GM23248 (cell line): ENCODE measurements around the gene SLC9A9. TPM values are rescaled to one million over a fixed set of nuclear protein-coding genes. Genes with fewer than 3 reads are reported as not detected.
"Not testable (repeated sequence)": the region's sequence is repeated elsewhere in the genome, so short reads cannot be mapped to it uniquely, and the experiment has no call there.

ENCODE experiments used
- DNase-seq: peaks from one replicate; pipeline ENCODE4 v3.0.0-alpha.2; 2015
- H2AFZ ChIP-seq: fragments of 200-600 bp; sonication (generic); 2 replicates; pipeline ENCODE4 v1.6.1; 2016; ENCODE audit warnings: antibody characterized with exemption
- H3F3A ChIP-seq: fragments of 200-600 bp; sonication (generic); 2 replicates; pipeline ENCODE4 v1.6.1; 2016; ENCODE audit warnings: mild to moderate bottlenecking, antibody characterized with exemption, mixed run types; ENCODE audit not compliant: insufficient read depth
- H3K27ac ChIP-seq: fragments of 200-600 bp; sonication (generic); 2 replicates; pipeline ENCODE4 v1.5.1; 2016; ENCODE audit warnings: mild to moderate bottlenecking
- H3K27me3 ChIP-seq: fragments of 200-600 bp; sonication (generic); replicated peaks from 2 replicates; pipeline ENCODE4 v1.6.1; 2016; ENCODE audit warnings: mild to moderate bottlenecking; ENCODE audit not compliant: insufficient read depth
- H3K36me3 ChIP-seq: fragments of 200-600 bp; sonication (generic); 2 replicates; pipeline ENCODE4 v1.6.1; 2016; ENCODE audit warnings: low read depth, mild to moderate bottlenecking
- H3K4me1 ChIP-seq: fragments of 200-600 bp; sonication (generic); 2 replicates; pipeline ENCODE4 v1.6.1; 2016; ENCODE audit warnings: mild to moderate bottlenecking; ENCODE audit not compliant: insufficient read depth
- H3K4me2 ChIP-seq: fragments of 200-600 bp; sonication (generic); one replicate; pipeline ENCODE4 v1.6.1; 2016; ENCODE audit warnings: mild to moderate bottlenecking; ENCODE audit not compliant: unreplicated experiment
- H3K4me3 ChIP-seq: fragments of 200-600 bp; sonication (generic); 2 replicates; pipeline ENCODE4 v1.5.1; 2016; ENCODE audit warnings: mild to moderate bottlenecking
- H3K79me2 ChIP-seq: fragments of 200-600 bp; sonication (generic); 2 replicates; pipeline ENCODE4 v1.6.1; 2016; ENCODE audit warnings: mild to moderate bottlenecking; ENCODE audit not compliant: insufficient read depth
- H3K9ac ChIP-seq: fragments of 200-600 bp; sonication (generic); 2 replicates; pipeline ENCODE4 v1.6.1; 2016; ENCODE audit warnings: mild to moderate bottlenecking
- H3K9me2 ChIP-seq: fragments of 200-600 bp; sonication (generic); 2 replicates; pipeline ENCODE4 v1.6.1; 2016; ENCODE audit warnings: mixed run types, mild to moderate bottlenecking, moderate library complexity; ENCODE audit not compliant: insufficient read depth
- H3K9me3 ChIP-seq: fragments of 200-600 bp; sonication (generic); one replicate; pipeline ENCODE4 v1.6.1; 2017; ENCODE audit warnings: low read depth
- H4K20me1 ChIP-seq: fragments of 200-600 bp; sonication (generic); 2 replicates; pipeline ENCODE4 v1.6.0; 2016; ENCODE audit not compliant: insufficient read depth
- EZH2 ChIP-seq: fragments of 200-600 bp; sonication (generic); IDR thresholded peaks from 2 replicates; pipeline ENCODE4 v1.6.1; 2018; ENCODE audit warnings: antibody characterized with exemption, mild to moderate bottlenecking; ENCODE audit not compliant: insufficient read depth, poor library complexity, severe bottlenecking
- EZH2phosphoT487 ChIP-seq: fragments of 200-600 bp; sonication (generic); IDR thresholded peaks from 2 replicates; pipeline ENCODE4 v1.6.1; 2018; ENCODE audit warnings: antibody characterized with exemption, moderate library complexity, mild to moderate bottlenecking, low read depth; ENCODE audit not compliant: insufficient read depth
- WGBS, 2 experiments: methylation state at CpG; one replicate each; pipeline ENCODE4 v1.1.6; 2015 to 2017; ENCODE audit warnings: low lambda C conversion rate in 2 of 2, low coverage in 1 of 2; ENCODE audit errors: missing lambda C conversion rate in 2 of 2; 5-methylcytosine and 5-hydroxymethylcytosine counted together
- in situ Hi-C: fragments of 300-500 bp; cut with MboI; formaldehyde crosslinking; loops from 2 replicates; pipeline ENCODE4 v1.15.0; 2020
- polyA plus RNA-seq: library from polyadenylated mRNA; unstranded; fragments of >200 nt; fragmentation: Nextera tagmentation; extraction: Ambion mirVana; gene quantifications from 2 replicates; pipeline ENCODE4 v1.2.1, GENCODE V29; 2016
- total RNA-seq: library from RNA; depleted of rRNA; stranded (reverse); fragments of >200 nt; shearing (Covaris generic); gene quantifications from 2 replicates; pipeline ENCODE4 v1.2.3, GENCODE V29; 2014

Gene SLC9A9
- total and polyA plus RNA-seq, 2 experiments from 2014 or later: 2.8 to 3.2 TPM

DNA sequence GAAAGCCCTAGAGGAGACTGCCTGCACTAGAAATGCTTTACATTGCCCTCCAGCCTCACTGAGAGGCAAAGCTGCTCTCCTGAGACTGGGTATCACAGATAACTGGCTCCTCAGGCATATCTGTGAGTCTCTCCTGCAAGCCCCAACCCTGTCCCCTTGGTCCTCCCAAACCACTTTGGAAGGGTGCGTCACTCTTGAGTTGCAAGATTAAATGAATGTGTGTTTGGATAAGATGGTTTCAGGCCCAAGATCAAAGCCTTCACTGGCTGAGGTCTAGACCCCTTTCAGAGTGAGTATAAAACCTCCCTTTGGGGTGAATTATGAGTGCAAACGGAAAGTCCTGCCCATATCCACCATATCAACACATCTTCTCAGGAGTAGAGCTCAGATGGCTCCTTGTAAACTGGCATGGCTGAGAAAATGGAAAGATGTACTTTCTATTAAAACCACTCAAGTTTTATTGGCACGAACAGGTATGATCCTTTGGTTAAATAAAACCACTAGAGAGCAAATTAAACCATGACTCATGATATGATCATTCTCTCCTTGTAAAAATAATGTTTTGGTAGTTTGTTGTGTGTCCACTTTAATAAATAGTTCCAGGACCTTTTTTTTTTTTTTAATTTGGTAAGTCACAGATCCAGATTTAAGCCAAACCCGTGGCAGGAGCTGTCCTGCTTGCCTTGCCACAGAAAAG lies 564.7 kb downstream of the SLC9A9 start:
- Histone ChIP-seq H3K4me3 (no peak overlapping the region), H3K9me2 (no peaks in the 10 kb centered on the region), H4K20me1 (no peaks in the 10 kb centered on the region), H3K4me1 (no peaks in the 10 kb centered on the region), H2AFZ (no peak overlapping the region), H3K4me2 (no peak overlapping the region), H3F3A (no peaks in the 10 kb centered on the region), H3K9ac (no peak overlapping the region), H3K79me2 (no peaks in the 10 kb centered on the region), H3K36me3 (no peaks in the 10 kb centered on the region), H3K27me3 (no peaks in the 10 kb centered on the region; the same call in 1 of the 2 replicates), H3K9me3 (no peaks in the 10 kb centered on the region), H3K27ac (no peak overlapping the region)
- TF ChIP-seq EZH2phosphoT487 (no peak), EZH2 (no peak)
- in situ Hi-C loops: no loop called here
- 91 to 93% methylated on average over 4 of the region's 4 CpGs for WGBS, 2 experiments
- peak; percentile 22 for DNase-seq

DNA sequence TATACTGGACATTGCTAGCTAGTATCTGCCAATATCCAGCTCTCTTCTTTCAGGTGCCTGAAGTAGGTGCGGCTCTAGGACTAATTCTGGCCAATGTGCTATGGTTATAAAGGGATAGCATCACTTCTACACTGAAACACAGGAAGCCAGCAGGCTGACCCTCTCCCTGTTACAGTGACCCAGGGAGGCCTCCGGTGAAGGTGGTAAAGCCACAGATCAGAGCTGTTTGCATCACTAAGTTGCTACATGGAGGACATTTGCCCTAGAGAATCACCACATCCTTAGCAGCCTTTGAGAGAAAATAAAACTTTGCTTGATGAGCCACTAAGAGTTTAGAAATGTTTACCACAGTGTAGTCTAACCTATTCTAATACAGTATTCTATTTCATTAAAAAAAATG lies 567.3 kb downstream of the SLC9A9 start:
- H2AFZ ChIP-seq: no peak overlapping the region
- no peaks in the 10 kb centered on the region for H4K20me1 ChIP-seq
- H3K27me3 ChIP-seq: no peaks in the 10 kb centered on the region; the same call in 1 of the 2 replicates
- no peaks in the 10 kb centered on the region for H3K9me3 ChIP-seq
- H3K4me1 ChIP-seq: no peaks in the 10 kb centered on the region
- H3K36me3 ChIP-seq: no peaks in the 10 kb centered on the region
- no peak for DNase-seq
- TF ChIP-seq EZH2phosphoT487 (no peak), EZH2 (no peak)
- no peaks in the 10 kb centered on the region for H3K79me2 ChIP-seq
- H3K27ac ChIP-seq: no peak overlapping the region
- H3K9me2 ChIP-seq: no peaks in the 10 kb centered on the region
- H3F3A ChIP-seq: no peaks in the 10 kb centered on the region
- H3K4me3 ChIP-seq: no peak overlapping the region
- WGBS, 2 experiments: 97 to 98% methylated on average over 2 of the region's 2 CpGs
- in situ Hi-C loops: no loop called here
- no peak overlapping the region for H3K9ac ChIP-seq
- no peak overlapping the region for H3K4me2 ChIP-seq

DNA sequence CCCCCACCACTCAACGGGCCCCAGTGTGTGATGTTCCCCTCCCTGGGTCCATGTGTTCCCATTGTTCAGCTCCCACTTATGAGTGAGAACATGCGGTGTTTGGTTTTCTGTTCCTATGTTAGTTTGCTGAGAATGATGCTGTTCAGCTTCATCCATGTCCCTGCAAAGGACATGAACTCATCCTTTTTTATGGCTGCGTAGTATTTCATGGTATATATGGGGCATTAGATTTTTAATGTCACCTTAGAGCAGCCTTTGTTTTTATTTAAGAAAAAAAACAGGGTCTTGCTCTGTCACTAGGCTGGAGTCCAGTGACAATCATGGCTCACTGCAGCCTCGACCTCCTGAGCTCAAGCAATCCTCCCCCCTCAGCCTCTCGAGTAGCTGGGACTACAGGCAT lies 568.7 kb downstream of the SLC9A9 start:
- H3K79me2 ChIP-seq, DNase-seq, H3K36me3 ChIP-seq, H3K27me3 ChIP-seq, H3K9me3 ChIP-seq, in situ Hi-C loops, H3K4me2 ChIP-seq, H2AFZ ChIP-seq, H3K9ac ChIP-seq, H3K4me1 ChIP-seq, H3K9me2 ChIP-seq, H3K27ac ChIP-seq, H4K20me1 ChIP-seq, H3F3A ChIP-seq, H3K4me3 ChIP-seq: not testable (repeated sequence)
- 80 to 81% methylated on average over 5 of the region's 5 CpGs for WGBS, 2 experiments

DNA sequence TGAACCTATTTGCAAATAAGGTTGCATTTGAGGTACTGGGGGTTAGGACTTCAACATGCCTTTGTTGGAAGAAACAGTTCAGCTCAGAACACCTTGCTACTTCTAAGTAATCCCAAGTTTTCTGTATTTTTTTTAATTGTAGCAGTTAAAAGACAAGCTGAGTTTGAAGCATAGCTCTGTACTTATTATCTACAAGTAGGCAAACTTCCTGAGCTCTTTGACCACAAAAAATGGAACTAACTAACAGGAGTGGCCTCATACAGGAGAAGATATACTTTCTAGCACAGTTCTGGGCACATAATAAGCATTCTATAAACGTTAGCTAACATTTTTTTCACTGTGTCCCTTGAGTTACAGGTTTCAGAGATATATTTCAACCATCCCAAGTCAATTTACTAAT lies 569.5 kb downstream of the SLC9A9 start:
- Histone ChIP-seq H3F3A (no peaks in the 10 kb centered on the region), H3K27me3 (no peaks in the 10 kb centered on the region), H3K4me2 (no peak overlapping the region), H3K79me2 (no peaks in the 10 kb centered on the region), H3K9me3 (no peaks in the 10 kb centered on the region), H3K9me2 (no peaks in the 10 kb centered on the region; the same call in 1 of the 2 replicates), H2AFZ (no peak overlapping the region), H3K36me3 (no peaks in the 10 kb centered on the region), H3K27ac (no peak overlapping the region), H4K20me1 (no peaks in the 10 kb centered on the region), H3K4me3 (no peak overlapping the region), H3K9ac (no peak overlapping the region), H3K4me1 (no peaks in the 10 kb centered on the region)
- WGBS, 2 experiments: 64 to 83% methylated on average over 1 of the region's 1 CpG
- no peak for DNase-seq
- in situ Hi-C loops: no loop called here
- no peak for TF ChIP-seq EZH2
- TF ChIP-seq EZH2phosphoT487: no peak

DNA sequence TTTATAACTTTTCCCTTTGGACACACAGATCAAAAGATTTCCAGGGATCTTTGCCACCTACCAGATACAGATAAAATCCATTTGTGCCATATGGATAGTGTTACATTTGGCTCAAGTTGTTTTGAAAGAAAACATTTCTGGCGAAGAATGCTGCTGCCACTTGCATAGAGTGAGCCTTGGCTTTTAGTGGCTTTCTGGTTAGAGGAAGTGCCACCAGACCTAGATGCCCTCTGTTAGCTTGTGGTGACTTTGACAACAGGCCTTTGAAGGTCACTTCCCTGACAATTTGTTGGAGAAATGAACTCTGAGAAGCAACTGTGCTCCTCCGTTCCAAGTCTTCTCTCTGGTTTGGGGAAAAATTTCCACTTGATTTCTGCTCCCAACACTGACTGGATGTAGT lies 570.7 kb downstream of the SLC9A9 start:
- Histone ChIP-seq H3K36me3 (no peaks in the 10 kb centered on the region), H2AFZ (no peak overlapping the region), H4K20me1 (no peaks in the 10 kb centered on the region), H3K27me3 (no peaks in the 10 kb centered on the region), H3K4me2 (no peak overlapping the region), H3K9me3 (no peaks in the 10 kb centered on the region), H3F3A (no peaks in the 10 kb centered on the region), H3K79me2 (no peaks in the 10 kb centered on the region), H3K4me3 (no peak overlapping the region), H3K27ac (no peak overlapping the region), H3K4me1 (no peaks in the 10 kb centered on the region), H3K9me2 (no peaks in the 10 kb centered on the region; the same call in 1 of the 2 replicates), H3K9ac (no peak overlapping the region)
- TF ChIP-seq EZH2phosphoT487 (no peak), EZH2 (no peak)
- in situ Hi-C loops: no loop called here
- no peak for DNase-seq
- WGBS, 2 experiments: 95 to 98% methylated on average over 2 of the region's 2 CpGs
